HEK293 (cell line): ENCODE measurements around the gene TAF5.

Source experiments
- CTCF ChIA-PET: fragments of 350-600 bp; formaldehyde crosslinking; extraction: SDS; loops from one replicate; lab custom pipeline; 2021; ENCODE audit warnings: antibody characterized with exemption; lab: Yijun Ruan, JAX
- POLR2A ChIA-PET: fragments of 300-600 bp; formaldehyde crosslinking; extraction: SDS; loops from one replicate; lab custom pipeline; 2020; ENCODE audit warnings: antibody characterized with exemption, inconsistent platforms; lab: Yijun Ruan, JAX
- H3K27ac ChIP-seq: fragments of 200-500 bp; sonication (Bioruptor generic); 2 replicates; pipeline ENCODE4 v1.5.1; 2014; ENCODE audit warnings: low read depth, low read length, control low read depth, inconsistent platforms; ENCODE audit errors: extremely low read depth
- H3K36me3 ChIP-seq, 2 experiments: fragments of 200-500 bp in 1 of 2; sonication (Bioruptor generic) in 1 of 2; 1 replicate in 1 of 2; 2 replicates in 1 of 2; pipeline ENCODE4 v1.5.1; 2014 to 2017; ENCODE audit warnings: inconsistent platforms in 2 of 2, low read length in 2 of 2; ENCODE audit not compliant: control insufficient read depth in 2 of 2, insufficient read depth in 1 of 2
- H3K4me1 ChIP-seq: fragments of 200-500 bp; sonication (Bioruptor generic); 2 replicates; pipeline ENCODE4 v1.5.1; 2014; ENCODE audit warnings: mild to moderate bottlenecking, low read length, inconsistent platforms; ENCODE audit not compliant: control insufficient read depth, insufficient read depth
- H3K4me3 ChIP-seq: 2 replicates; pipeline ENCODE4 v1.5.1; 2011; ENCODE audit warnings: low read depth, mild to moderate bottlenecking, control low read depth, low read length, moderate library complexity
- H3K9me3 ChIP-seq: fragments of 200-500 bp; sonication (Bioruptor generic); 2 replicates; pipeline ENCODE4 v1.5.1; 2014; ENCODE audit warnings: low read depth, low read length, inconsistent platforms; ENCODE audit not compliant: control insufficient read depth, insufficient read depth
- BCL11B ChIP-seq: fragments of 450-650 bp; formaldehyde crosslinking; IDR thresholded peaks from 2 replicates; pipeline ENCODE4 v1.5.1; 2016; ENCODE audit warnings: low read depth, missing biosample characterization, missing genetic modification characterization
- CTCF ChIP-seq: fragments of 450-650 bp; formaldehyde crosslinking; IDR thresholded peaks from 2 replicates; pipeline ENCODE4 v1.5.1; 2016; ENCODE audit warnings: missing biosample characterization, missing genetic modification characterization
- EGR2 ChIP-seq: fragments of 450-650 bp; formaldehyde crosslinking; IDR thresholded peaks from 2 replicates; pipeline ENCODE4 v1.5.1; 2016; ENCODE audit warnings: low read depth, missing biosample characterization, missing genetic modification characterization
- KLF10 ChIP-seq: fragments of 450-650 bp; IDR thresholded peaks from 2 replicates; pipeline ENCODE4 v1.5.1; 2018; ENCODE audit warnings: missing biosample characterization, mild to moderate bottlenecking, missing genetic modification characterization
- KLF16 ChIP-seq: fragments of 450-650 bp; formaldehyde crosslinking; IDR thresholded peaks from 2 replicates; pipeline ENCODE4 v1.5.1; 2017; ENCODE audit warnings: missing biosample characterization, missing genetic modification characterization
- KLF8 ChIP-seq: fragments of 450-650 bp; formaldehyde crosslinking; IDR thresholded peaks from 2 replicates; pipeline ENCODE4 v1.5.1; 2016; ENCODE audit warnings: missing biosample characterization, missing genetic modification characterization
- PRDM1 ChIP-seq: fragments of 450-650 bp; formaldehyde crosslinking; IDR thresholded peaks from 2 replicates; pipeline ENCODE4; 2016; ENCODE audit warnings: missing biosample characterization, missing genetic modification characterization
- PRDM4 ChIP-seq: fragments of 450-650 bp; formaldehyde crosslinking; IDR thresholded peaks from 2 replicates; pipeline ENCODE4 v1.5.1; 2017; ENCODE audit warnings: missing biosample characterization, missing genetic modification characterization
- ZBTB11 ChIP-seq: fragments of 450-650 bp; formaldehyde crosslinking; conservative IDR thresholded peaks from 2 replicates; pipeline ENCODE4 v1.5.1; 2016; ENCODE audit warnings: low read depth, missing biosample characterization, missing genetic modification characterization
- ZBTB44 ChIP-seq: fragments of 450-650 bp; IDR thresholded peaks from 2 replicates; pipeline ENCODE4 v1.5.1; 2018; ENCODE audit warnings: missing biosample characterization, mild to moderate bottlenecking, missing genetic modification characterization
- ZNF114 ChIP-seq: fragments of 450-650 bp; formaldehyde crosslinking; IDR thresholded peaks from 2 replicates; pipeline ENCODE4 v1.5.0; 2017; ENCODE audit warnings: missing biosample characterization, missing genetic modification characterization
- ZNF155 ChIP-seq: fragments of 450-650 bp; formaldehyde crosslinking; IDR thresholded peaks from 2 replicates; pipeline ENCODE4 v1.5.1; 2016; ENCODE audit warnings: missing biosample characterization, missing genetic modification characterization
- ZNF266 ChIP-seq: fragments of 450-650 bp; formaldehyde crosslinking; IDR thresholded peaks from 2 replicates; pipeline ENCODE4 v1.5.1; 2016; ENCODE audit warnings: missing biosample characterization, missing genetic modification characterization, low read depth
- ZNF280D ChIP-seq: fragments of 450-650 bp; formaldehyde crosslinking; IDR thresholded peaks from 2 replicates; pipeline ENCODE4 v1.5.1; 2016; ENCODE audit warnings: missing biosample characterization, missing genetic modification characterization
- ZNF571 ChIP-seq: fragments of 450-650 bp; formaldehyde crosslinking; IDR thresholded peaks from 2 replicates; pipeline ENCODE4 v1.5.0; 2017; ENCODE audit warnings: missing biosample characterization, missing genetic modification characterization
- ZNF692 ChIP-seq: fragments of 450-650 bp; formaldehyde crosslinking; IDR thresholded peaks from 2 replicates; pipeline ENCODE4 v1.5.1; 2016; ENCODE audit warnings: missing biosample characterization, missing genetic modification characterization
- ZSCAN16 ChIP-seq: fragments of 450-650 bp; formaldehyde crosslinking; IDR thresholded peaks from 2 replicates; pipeline ENCODE4 v1.5.1; 2016; ENCODE audit warnings: missing biosample characterization, missing genetic modification characterization
- ZSCAN18 ChIP-seq: fragments of 450-650 bp; formaldehyde crosslinking; IDR thresholded peaks from 2 replicates; pipeline ENCODE4 v1.5.1; 2016; ENCODE audit warnings: missing biosample characterization, missing genetic modification characterization
- ZSCAN4 ChIP-seq: fragments of 450-650 bp; formaldehyde crosslinking; IDR thresholded peaks from 2 replicates; pipeline ENCODE4 v1.5.1; 2017; ENCODE audit warnings: missing biosample characterization, missing genetic modification characterization

Gene TAF5

GRCh38 chr10:103367782-103368518 is at the start of gene TAF5:
Gene TAF5 (plus strand): TSS chr10:103367976. CDS start chr10:103367990, 14 bp downstream.
- H3K4me3 ChIP-seq: peak within 1 kb of the TSS; percentile 98
- no peaks in the 10 kb centered on the region for H3K9me3 ChIP-seq
- ChIA-PET POLR2A (interaction anchor here (0.6 to 2.1 kb wide), 12 partner anchors 9 to 1092 kb away, joined by 3 to 21 read pairs (median 4); partner anchors contain the start of genes ATP5MK, CALHM2, NEURL1 and PCGF6), CTCF (interaction anchor here (0.7 to 1.0 kb wide), 2 partner anchors 945 to 1182 kb away, joined by 3 read pairs; no protein-coding TSS in a partner anchor)
- H3K27ac ChIP-seq: peak within 1 kb of the TSS; percentile 89
- peaks cover 3% of the 10 kb centered on the region; the same call in 1 of the 2 replicates for H3K4me1 ChIP-seq
- peaks cover 0 to 4% of the 10 kb centered on the region in 2 experiments; a peak in 1 of 3 replicates for H3K36me3 ChIP-seq
- TF ChIP-seq ZBTB44: no peak
- TF ChIP-seq ZNF571: no peak
- TF ChIP-seq PRDM4 (tag by site-specific recombination): no peak
- TF ChIP-seq ZNF114: no peak
- TF ChIP-seq ZNF266 (tag by site-specific recombination): no peak
- no peak for TF ChIP-seq CTCF
- peak; percentile 62 for TF ChIP-seq ZNF692 (tag by site-specific recombination)
- TF ChIP-seq ZSCAN16 (tag by site-specific recombination): no peak
- no peak for TF ChIP-seq ZNF155 (tag by site-specific recombination)
- TF ChIP-seq ZNF280D (tag by site-specific recombination): no peak
- TF ChIP-seq ZSCAN4 (tag by site-specific recombination): no peak
- peak; percentile 99 for TF ChIP-seq PRDM1 (tag by site-specific recombination)
- peak; percentile 73 for TF ChIP-seq KLF8 (tag by site-specific recombination)
- TF ChIP-seq BCL11B (tag by site-specific recombination): peak; percentile 70
- peak; percentile 66 for TF ChIP-seq ZBTB11 (tag by site-specific recombination)
- TF ChIP-seq ZSCAN18 (tag by site-specific recombination): 0 out of 2 replicates have a peak, but pooled peaks have one; percentile 34
- peak; percentile 78 for TF ChIP-seq EGR2 (tag by site-specific recombination)
- TF ChIP-seq KLF10 (tag by site-specific recombination): peak; percentile 41; the same call in 1 of the 2 replicates
- peak; percentile 87 for TF ChIP-seq KLF16
